ENCODE measurements around the gene PREP. TPM values are rescaled to one million over a fixed set of nuclear protein-coding genes. Genes with fewer than 3 reads are reported as not detected.

Gene PREP
- polyA plus RNA-seq, result 46.6 TPM
- long read RNA-seq, donor 1, transcript PREP-201 (15 exons, 2,905 nt), result major isoform, 6 of 7 reads
- long read RNA-seq, donor 1, partial matches to known transcripts, result 0 of 7 reads
- long read RNA-seq, donor 1, other reads (novel, unspliced or antisense), result 0 of 7 reads
- long read RNA-seq, donor 2, transcript PREP-201 (15 exons, 2,905 nt), result major isoform, 14 of 14 reads
- long read RNA-seq, donor 2, partial matches to known transcripts, result 0 of 14 reads
- long read RNA-seq, donor 2, other reads (novel, unspliced or antisense), result 0 of 14 reads
- long read RNA-seq, donor 3, transcript PREP-201 (15 exons, 2,905 nt), result major isoform, 7 of 14 reads
- long read RNA-seq, donor 3, partial matches to known transcripts, result 7 of 14 reads
- long read RNA-seq, donor 3, other reads (novel, unspliced or antisense), result 0 of 14 reads
- long read RNA-seq, donor 4, result 0 reads
- long read RNA-seq, donor 5, partial matches to known transcripts, result 0 of 3 reads
- long read RNA-seq, donor 5, other reads (novel, unspliced or antisense), result 0 of 3 reads
- long read RNA-seq, donor 6, transcript PREP-201 (15 exons, 2,905 nt), result major isoform, 5 of 19 reads
- long read RNA-seq, donor 6, partial matches to known transcripts, result 13 of 19 reads
- long read RNA-seq, donor 6, other reads (novel, unspliced or antisense), result 0 of 19 reads
- long read RNA-seq, donor 7, partial matches to known transcripts, result 0 of 3 reads
- long read RNA-seq, donor 7, other reads (novel, unspliced or antisense), result 0 of 3 reads
- long read RNA-seq, donor 8, transcript PREP-201 (15 exons, 2,905 nt), result major isoform, 9 of 14 reads
- long read RNA-seq, donor 8, partial matches to known transcripts, result 5 of 14 reads
- long read RNA-seq, donor 8, other reads (novel, unspliced or antisense), result 0 of 14 reads
- long read RNA-seq, donor 9, transcript PREP-201 (15 exons, 2,905 nt), result major isoform, 6 of 6 reads
- long read RNA-seq, donor 9, partial matches to known transcripts, result 0 of 6 reads
- long read RNA-seq, donor 9, other reads (novel, unspliced or antisense), result 0 of 6 reads
- long read RNA-seq, donor 10, transcript PREP-201 (15 exons, 2,905 nt), result major isoform, 7 of 7 reads
- long read RNA-seq, donor 10, partial matches to known transcripts, result 0 of 7 reads
- long read RNA-seq, donor 10, other reads (novel, unspliced or antisense), result 0 of 7 reads
- long read RNA-seq, donor 11, transcript PREP-201 (15 exons, 2,905 nt), result major isoform, 9 of 15 reads
- long read RNA-seq, donor 11, partial matches to known transcripts, result 6 of 15 reads
- long read RNA-seq, donor 11, other reads (novel, unspliced or antisense), result 0 of 15 reads

DNA sequence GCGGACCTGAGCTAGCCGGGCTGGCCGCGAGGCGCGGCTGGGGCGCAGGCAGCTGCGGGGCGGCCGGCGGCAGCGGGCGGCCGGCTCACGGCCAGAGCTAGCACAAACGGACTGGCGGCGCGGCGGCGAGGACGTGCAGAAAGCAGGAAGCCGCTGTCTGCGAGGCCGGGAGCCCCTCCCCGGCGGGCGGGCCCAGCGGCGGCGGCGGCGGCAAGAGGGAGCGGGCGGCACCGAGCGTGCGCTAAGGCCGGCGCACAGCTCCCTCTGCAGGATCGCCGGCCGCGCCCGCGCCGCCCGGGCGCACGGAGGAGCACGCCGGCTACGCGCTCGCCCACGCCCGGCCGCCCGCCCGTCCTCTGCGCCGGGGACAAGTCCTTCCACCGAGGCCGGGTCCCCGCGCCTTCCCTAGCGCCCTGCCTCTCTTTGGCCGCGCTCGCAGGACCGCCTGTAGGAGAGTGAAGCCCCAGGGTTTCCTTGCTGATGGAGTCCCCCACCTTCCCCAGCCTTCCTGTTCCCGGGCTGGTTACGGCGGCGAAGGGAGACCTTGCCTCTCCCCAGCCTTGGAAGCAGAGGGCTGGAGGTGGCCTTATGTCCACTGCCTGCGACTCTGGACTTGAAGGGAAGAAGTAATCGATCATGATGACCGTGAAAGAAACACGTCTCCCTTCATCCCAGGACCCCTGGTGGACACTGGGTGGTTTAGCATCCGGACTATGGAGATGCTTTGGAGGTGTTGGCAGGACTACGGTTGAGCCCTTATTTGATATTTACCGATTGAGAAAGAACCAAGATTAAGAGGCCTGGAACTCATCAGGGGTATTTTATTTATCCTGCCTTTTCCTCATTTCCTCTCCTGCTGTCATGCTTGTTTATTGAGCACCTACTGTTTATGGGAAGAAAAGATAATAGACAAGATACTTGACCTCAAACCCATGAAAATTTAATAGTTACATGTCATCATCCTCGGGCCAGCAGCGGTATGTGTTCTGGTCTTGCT lies at the start of gene PREP:
TSS of gene PREP (minus strand) at position 144 of the 997 bp plus-strand sequence. CDS start 191 bp downstream, outside the sequence.
- no peaks in the 10 kb centered on the region for H3K27me3 ChIP-seq (ENCODE audit: control insufficient read depth, insufficient read depth, low read length)
- H3K9me3 ChIP-seq (ENCODE audit: control insufficient read depth, low read depth, low read length), result no peaks in the 10 kb centered on the region
- DNase-seq, result peak; percentile 82 to 93
- peaks cover 10% of the 10 kb centered on the region for H3K4me1 ChIP-seq (ENCODE audit: control insufficient read depth, insufficient read depth, low read length)
- no peaks in the 10 kb centered on the region for H3K36me3 ChIP-seq (ENCODE audit: control insufficient read depth, insufficient read depth, low read length)
- peak within 1 kb of the TSS; percentile 78 for H3K27ac ChIP-seq (ENCODE audit: low read length)
- peak within 1 kb of the TSS; percentile 91 for H3K4me3 ChIP-seq (ENCODE audit: low read length)
- no CpG with 5 or more reads among the region's 84 CpGs for WGBS (ENCODE audit: insufficient coverage, low lambda C conversion rate)

DNA sequence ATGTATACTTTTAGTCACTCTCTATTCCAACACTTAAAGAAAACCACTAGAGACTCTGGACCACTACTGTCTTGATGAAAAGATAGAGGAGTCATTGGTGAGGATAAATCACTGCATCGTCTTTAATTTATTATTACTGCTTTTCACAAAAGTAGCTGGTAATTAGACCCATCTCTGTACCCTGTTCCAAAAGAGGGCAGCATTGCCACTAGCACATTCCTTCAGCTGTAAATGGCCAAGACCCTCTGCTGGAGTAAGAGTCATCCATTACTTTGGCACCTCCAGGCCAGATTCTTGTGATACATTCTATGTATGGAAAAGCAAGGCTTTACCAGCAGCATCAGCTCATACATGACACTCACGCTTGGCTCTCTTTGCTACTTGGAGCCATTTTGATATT lies 49.5 kb upstream of the PREP start:
- WGBS (ENCODE audit: insufficient coverage, low lambda C conversion rate), result no CpG with 5 or more reads among the region's 2 CpGs
- no peaks in the 10 kb centered on the region for H3K36me3 ChIP-seq (ENCODE audit: control insufficient read depth, insufficient read depth, low read length)
- H3K27me3 ChIP-seq (ENCODE audit: control insufficient read depth, insufficient read depth, low read length), result no peaks in the 10 kb centered on the region
- no peak for DNase-seq
- H3K27ac ChIP-seq (ENCODE audit: low read length), result no peak overlapping the region
- no peaks in the 10 kb centered on the region for H3K9me3 ChIP-seq (ENCODE audit: control insufficient read depth, low read depth, low read length)
- H3K4me1 ChIP-seq (ENCODE audit: control insufficient read depth, insufficient read depth, low read length), result no peaks in the 10 kb centered on the region
- H3K4me3 ChIP-seq (ENCODE audit: low read length), result no peak overlapping the region

DNA sequence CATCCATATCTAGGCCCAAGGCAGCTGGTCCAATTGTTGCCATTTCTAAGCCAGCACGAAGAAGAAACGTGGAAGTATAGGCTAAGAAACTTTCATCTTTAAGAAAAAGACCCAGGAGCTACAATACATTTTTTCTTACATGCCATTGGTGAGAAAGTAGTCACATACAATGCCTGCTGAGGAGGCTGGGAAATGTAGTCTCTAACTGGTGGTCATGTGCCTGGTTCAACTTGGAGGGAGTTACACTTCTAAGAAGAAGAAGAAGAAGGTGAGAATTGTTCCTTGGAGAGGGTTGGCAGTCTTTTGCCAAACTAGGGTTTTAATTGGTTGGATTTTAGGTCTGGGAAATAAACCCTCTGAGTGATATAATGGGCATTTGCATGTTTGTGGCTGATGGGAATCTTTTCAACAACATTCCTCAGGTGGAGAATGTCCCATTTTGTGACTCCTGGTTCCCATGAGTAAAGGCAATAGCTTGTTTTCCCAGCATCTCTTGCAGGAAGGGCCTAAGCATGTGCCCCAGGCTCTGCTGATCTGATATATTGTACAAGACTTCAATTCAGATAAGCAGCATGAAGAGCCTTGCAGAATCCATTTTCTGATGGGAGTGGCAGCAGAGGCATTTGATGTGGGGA lies 47.0 kb upstream of the PREP start:
- Histone ChIP-seq H3K9me3 (ENCODE audit: control insufficient read depth, low read depth, low read length) (no peaks in the 10 kb centered on the region), H3K4me3 (ENCODE audit: low read length) (no peak overlapping the region), H3K27ac (ENCODE audit: low read length) (no peak overlapping the region), H3K4me1 (ENCODE audit: control insufficient read depth, insufficient read depth, low read length) (no peaks in the 10 kb centered on the region), H3K27me3 (ENCODE audit: control insufficient read depth, insufficient read depth, low read length) (no peaks in the 10 kb centered on the region), H3K36me3 (ENCODE audit: control insufficient read depth, insufficient read depth, low read length) (no peaks in the 10 kb centered on the region)
- no peak for DNase-seq
- WGBS (ENCODE audit: insufficient coverage, low lambda C conversion rate), result no CpG with 5 or more reads among the region's 2 CpGs

DNA sequence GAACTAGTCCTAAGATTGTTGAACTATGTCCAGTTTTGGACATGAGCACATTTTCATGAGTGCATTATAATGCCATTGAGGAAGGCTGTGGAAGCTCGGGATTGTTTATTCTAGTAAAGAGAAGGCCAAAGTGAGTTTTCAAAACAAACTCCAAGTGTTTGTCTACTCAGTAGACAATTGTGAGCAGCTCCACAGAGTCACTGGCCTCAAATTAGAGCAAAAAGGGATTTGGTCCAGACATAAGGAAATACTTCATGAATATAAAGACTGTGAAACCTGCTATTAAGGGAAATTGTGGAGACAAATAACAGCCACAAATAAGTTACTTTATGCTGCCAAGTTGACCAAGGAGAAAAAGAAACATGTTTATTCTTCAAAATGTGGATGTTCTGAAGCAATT lies 42.6 kb upstream of the PREP start:
- no CpG with 5 or more reads among the region's 1 CpG for WGBS (ENCODE audit: insufficient coverage, low lambda C conversion rate)
- H3K27ac ChIP-seq (ENCODE audit: low read length), result no peak overlapping the region
- H3K4me3 ChIP-seq (ENCODE audit: low read length), result no peak overlapping the region
- no peaks in the 10 kb centered on the region for H3K27me3 ChIP-seq (ENCODE audit: control insufficient read depth, insufficient read depth, low read length)
- H3K4me1 ChIP-seq (ENCODE audit: control insufficient read depth, insufficient read depth, low read length), result no peaks in the 10 kb centered on the region
- DNase-seq, result no peak
- no peaks in the 10 kb centered on the region for H3K9me3 ChIP-seq (ENCODE audit: control insufficient read depth, low read depth, low read length)
- no peaks in the 10 kb centered on the region for H3K36me3 ChIP-seq (ENCODE audit: control insufficient read depth, insufficient read depth, low read length)

DNA sequence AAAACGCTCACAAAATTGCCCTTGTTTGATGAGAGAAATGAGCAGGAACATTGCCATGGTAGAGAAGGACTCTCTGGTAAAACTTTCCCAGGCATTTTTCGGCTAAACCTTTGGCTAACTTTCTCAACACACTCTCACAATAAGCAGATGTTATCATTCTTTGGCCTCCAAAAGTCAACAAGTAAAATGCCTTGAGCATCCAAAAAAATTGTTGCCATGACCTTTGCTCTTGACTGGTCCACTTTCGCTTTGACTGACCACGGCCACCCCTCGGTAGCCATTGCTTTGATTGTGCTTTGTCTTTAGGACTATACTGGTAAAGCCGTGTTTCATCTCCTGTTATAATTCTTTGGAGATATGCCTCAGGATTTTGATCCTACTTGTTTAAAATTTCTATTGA lies 41.1 kb upstream of the PREP start:
- no peak for DNase-seq
- no peak overlapping the region for H3K4me3 ChIP-seq (ENCODE audit: low read length)
- no peaks in the 10 kb centered on the region for H3K27me3 ChIP-seq (ENCODE audit: control insufficient read depth, insufficient read depth, low read length)
- H3K4me1 ChIP-seq (ENCODE audit: control insufficient read depth, insufficient read depth, low read length), result no peaks in the 10 kb centered on the region
- 87% methylated on average over 3 of the region's 6 CpGs for WGBS (ENCODE audit: insufficient coverage, low lambda C conversion rate)
- no peaks in the 10 kb centered on the region for H3K9me3 ChIP-seq (ENCODE audit: control insufficient read depth, low read depth, low read length)
- no peaks in the 10 kb centered on the region for H3K36me3 ChIP-seq (ENCODE audit: control insufficient read depth, insufficient read depth, low read length)
- H3K27ac ChIP-seq (ENCODE audit: low read length), result no peak overlapping the region

DNA sequence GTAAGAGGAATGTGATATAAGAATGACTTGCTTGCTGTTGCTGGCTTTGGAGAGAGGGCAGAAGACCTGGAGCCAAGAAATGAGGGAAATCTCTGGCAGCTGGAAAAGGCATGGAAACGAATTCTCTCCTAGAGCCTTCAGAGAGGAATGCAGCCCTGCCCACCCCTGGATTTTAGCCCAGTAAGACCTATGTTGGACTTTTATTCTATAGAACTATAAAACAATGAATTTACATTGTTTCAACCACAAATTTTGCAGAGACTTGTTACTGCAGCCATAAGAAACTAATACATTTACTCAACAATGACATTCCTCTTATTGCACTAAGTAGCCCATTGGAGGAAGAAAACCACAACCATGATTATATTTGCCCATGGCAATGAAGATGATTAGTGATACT lies 39.5 kb upstream of the PREP start:
- no peaks in the 10 kb centered on the region for H3K36me3 ChIP-seq (ENCODE audit: control insufficient read depth, insufficient read depth, low read length)
- H3K27me3 ChIP-seq (ENCODE audit: control insufficient read depth, insufficient read depth, low read length), result no peaks in the 10 kb centered on the region
- no CpG with 5 or more reads among the region's 1 CpG for WGBS (ENCODE audit: insufficient coverage, low lambda C conversion rate)
- H3K9me3 ChIP-seq (ENCODE audit: control insufficient read depth, low read depth, low read length), result no peaks in the 10 kb centered on the region
- no peak overlapping the region for H3K27ac ChIP-seq (ENCODE audit: low read length)
- DNase-seq, result no peak
- H3K4me1 ChIP-seq (ENCODE audit: control insufficient read depth, insufficient read depth, low read length), result no peaks in the 10 kb centered on the region
- no peak overlapping the region for H3K4me3 ChIP-seq (ENCODE audit: low read length)

DNA sequence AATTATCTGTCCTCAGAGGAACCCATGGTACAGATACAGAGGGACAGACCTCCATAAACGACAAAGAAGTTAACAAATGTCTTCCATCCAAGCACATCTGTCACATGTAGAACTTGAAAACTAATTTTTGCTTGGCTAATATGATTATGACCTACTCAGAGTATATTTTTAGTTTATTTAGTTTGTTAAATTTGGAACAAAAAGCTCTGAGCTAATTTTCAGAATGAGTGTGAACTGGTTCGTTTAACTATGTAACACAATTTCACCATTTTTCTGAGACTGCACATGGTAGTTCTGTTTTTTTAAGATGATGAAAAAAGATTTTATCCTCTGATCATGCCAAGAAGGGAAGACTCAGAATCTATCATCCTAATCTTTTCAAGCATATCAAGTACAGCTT lies 34.4 kb upstream of the PREP start:
- no peaks in the 10 kb centered on the region for H3K36me3 ChIP-seq (ENCODE audit: control insufficient read depth, insufficient read depth, low read length)
- no peaks in the 10 kb centered on the region for H3K27me3 ChIP-seq (ENCODE audit: control insufficient read depth, insufficient read depth, low read length)
- H3K9me3 ChIP-seq (ENCODE audit: control insufficient read depth, low read depth, low read length), result no peaks in the 10 kb centered on the region
- DNase-seq, result no peak
- H3K4me1 ChIP-seq (ENCODE audit: control insufficient read depth, insufficient read depth, low read length), result no peaks in the 10 kb centered on the region
- H3K4me3 ChIP-seq (ENCODE audit: low read length), result no peak overlapping the region
- no peak overlapping the region for H3K27ac ChIP-seq (ENCODE audit: low read length)
- WGBS (ENCODE audit: insufficient coverage, low lambda C conversion rate), result 83% methylated on average over 1 of the region's 2 CpGs

DNA sequence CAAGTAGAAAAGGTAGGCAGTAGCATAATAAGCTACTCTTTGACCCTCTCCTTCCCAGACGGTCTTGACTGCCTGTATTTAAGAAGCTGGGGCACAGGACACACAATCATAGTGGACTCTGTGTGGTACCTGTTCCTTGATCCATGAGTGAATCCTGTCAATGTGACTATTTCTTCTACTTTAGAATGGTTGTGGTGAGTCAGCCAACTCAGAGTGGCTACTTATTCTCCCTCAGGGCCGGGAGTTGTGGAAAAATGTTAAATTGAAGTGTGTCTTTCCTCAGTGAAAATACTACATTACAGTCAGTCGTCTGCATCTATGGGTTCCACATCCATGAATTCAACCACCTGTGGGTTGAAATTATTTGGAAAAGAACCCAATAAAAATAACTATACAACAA lies 30.8 kb upstream of the PREP start:
- H3K36me3 ChIP-seq (ENCODE audit: control insufficient read depth, insufficient read depth, low read length), result no peaks in the 10 kb centered on the region
- peaks cover 16% of the 10 kb centered on the region for H3K4me1 ChIP-seq (ENCODE audit: control insufficient read depth, insufficient read depth, low read length)
- H3K4me3 ChIP-seq (ENCODE audit: low read length), result no peak overlapping the region
- H3K27ac ChIP-seq (ENCODE audit: low read length), result no peak overlapping the region
- no peaks in the 10 kb centered on the region for H3K9me3 ChIP-seq (ENCODE audit: control insufficient read depth, low read depth, low read length)
- H3K27me3 ChIP-seq (ENCODE audit: control insufficient read depth, insufficient read depth, low read length), result no peaks in the 10 kb centered on the region
- no peak for DNase-seq
- 100% methylated on average over 1 of the region's 3 CpGs for WGBS (ENCODE audit: insufficient coverage, low lambda C conversion rate)

DNA sequence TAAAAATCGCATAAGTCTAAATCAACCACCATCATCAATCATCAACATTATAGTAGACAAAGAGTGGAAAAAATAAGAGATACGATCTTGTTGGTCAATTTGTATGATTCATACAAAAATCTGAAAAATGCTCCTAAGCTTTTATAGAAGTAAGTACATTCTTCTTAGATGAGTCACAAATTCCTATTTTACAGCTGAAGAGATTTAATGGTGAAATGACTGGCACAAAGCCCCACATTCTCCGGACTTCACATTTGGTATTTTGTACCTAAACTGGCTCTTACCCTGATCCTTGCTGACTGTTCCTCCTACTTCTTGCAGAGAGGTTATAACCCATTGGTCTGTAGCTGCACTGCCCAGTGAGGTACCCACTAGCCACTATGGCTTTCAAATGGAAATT lies 29.9 kb upstream of the PREP start:
- no peak for DNase-seq
- WGBS (ENCODE audit: insufficient coverage, low lambda C conversion rate), result 93% methylated on average over 2 of the region's 3 CpGs
- H3K4me1 ChIP-seq (ENCODE audit: control insufficient read depth, insufficient read depth, low read length), result peaks cover 24% of the 10 kb centered on the region
- H3K36me3 ChIP-seq (ENCODE audit: control insufficient read depth, insufficient read depth, low read length), result no peaks in the 10 kb centered on the region
- H3K4me3 ChIP-seq (ENCODE audit: low read length), result no peak overlapping the region
- H3K27ac ChIP-seq (ENCODE audit: low read length), result no peak overlapping the region
- H3K9me3 ChIP-seq (ENCODE audit: control insufficient read depth, low read depth, low read length), result no peaks in the 10 kb centered on the region
- H3K27me3 ChIP-seq (ENCODE audit: control insufficient read depth, insufficient read depth, low read length), result no peaks in the 10 kb centered on the region
